HG02642 (cell line): ENCODE results near the gene MAPK14.
A peak's percentile ranks its signal among the peaks of the same experiment; 100 is the strongest.

Source experiments
- ATAC-seq: cut with Tn5 transposase; IDR thresholded peaks from one replicate; pipeline ENCODE4 v1.9.1; 2021; ENCODE audit warnings: mild to moderate bottlenecking; ENCODE audit not compliant: unreplicated experiment, poor library complexity

Gene MAPK14

DNA sequence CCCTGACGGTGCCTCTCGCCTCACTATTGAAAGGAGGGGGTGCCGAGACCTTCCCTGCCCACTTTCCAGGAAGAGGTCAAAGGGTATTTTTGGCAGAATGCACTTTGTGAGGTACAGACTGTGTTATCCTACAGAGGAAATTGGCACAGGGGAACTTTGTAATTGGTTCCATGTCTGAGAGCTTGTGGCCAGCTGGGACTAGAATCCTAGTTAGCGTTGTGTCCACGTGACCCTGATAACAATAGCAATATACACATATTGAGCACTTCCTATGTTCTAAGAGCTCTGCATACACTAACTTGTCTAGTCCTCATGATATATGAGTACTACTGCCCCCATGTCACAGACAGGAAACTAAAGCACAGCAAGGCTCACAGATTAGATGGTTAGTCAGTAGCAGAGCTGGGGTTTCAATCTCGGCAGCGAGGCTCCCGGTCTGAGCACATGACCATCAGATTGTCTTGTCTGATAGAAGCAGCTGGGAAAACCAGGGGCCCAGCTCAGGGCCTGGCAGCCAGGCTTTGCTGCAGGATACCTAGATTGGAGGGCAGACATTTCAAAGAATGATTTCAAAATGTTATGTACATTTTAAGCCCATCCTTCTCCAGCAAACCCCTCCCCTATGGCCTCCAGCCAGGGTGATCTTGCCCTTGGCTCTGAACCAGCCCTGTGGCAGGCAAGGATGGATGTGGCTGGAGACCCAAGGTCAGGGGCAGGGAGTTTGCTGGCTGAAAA lies 104.1 kb downstream of the MAPK14 start:
- peak; percentile 82 for ATAC-seq

- no peak for ATAC-seq
Observed at GRCh38 chr6:36132246-36132895, 104.8 kb downstream of the MAPK14 start.

DNA sequence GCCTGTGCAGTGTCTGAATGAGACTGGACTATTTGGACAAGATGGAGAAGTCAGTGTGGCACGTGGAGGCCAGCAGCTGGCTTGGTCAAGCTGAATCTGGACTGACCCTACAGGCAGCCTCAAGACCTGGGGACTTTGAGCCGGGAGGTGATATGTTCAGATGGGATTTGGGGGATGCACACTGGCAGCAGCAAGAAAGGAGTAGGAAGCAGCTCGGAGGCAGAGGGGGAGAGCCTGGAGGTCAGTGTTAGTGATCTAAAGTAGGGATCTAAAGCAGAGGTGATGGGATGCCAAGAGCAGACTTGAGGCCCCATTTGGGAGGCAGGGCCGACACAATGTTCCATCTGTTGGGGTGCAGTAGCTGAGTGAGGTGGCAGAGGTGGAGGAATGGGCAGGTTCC lies 105.5 kb downstream of the MAPK14 start:
- no peak for ATAC-seq

- ATAC-seq, result no peak
Observed at GRCh38 chr6:36133912-36134311, 106.3 kb downstream of the MAPK14 start.

GRCh38 chr6:36135053-36135731 lies 107.6 kb downstream of the MAPK14 start:
- no peak for ATAC-seq

GRCh38 chr6:36136034-36136433 lies 108.4 kb downstream of the MAPK14 start:
- ATAC-seq, result no peak

- ATAC-seq, result no peak
Observed at GRCh38 chr6:36136551-36136950, 108.9 kb downstream of the MAPK14 start.

GRCh38 chr6:36138667-36139066 lies 111.1 kb downstream of the MAPK14 start:
- ATAC-seq, result no peak

DNA sequence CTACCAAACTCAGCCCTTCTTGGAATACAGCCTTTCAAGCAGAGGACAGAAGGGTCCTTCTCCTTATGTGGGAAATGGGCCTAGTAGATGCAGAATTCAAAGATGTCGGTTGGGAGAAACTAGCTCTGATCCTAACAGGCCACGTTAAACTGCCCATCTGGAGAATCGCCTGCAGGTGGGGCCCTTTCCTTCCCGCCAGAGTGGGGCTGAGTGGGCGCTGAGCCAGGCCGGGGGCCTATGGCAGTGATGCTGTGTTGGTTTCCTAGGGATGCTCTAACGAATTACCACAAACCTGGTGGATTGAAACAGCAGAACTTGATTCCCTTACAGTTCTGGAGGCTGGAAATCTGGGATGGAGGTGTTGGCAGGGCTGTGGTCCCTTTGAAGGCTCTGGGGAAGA lies 111.8 kb downstream of the MAPK14 start:
- no peak for ATAC-seq

- ATAC-seq, result no peak
Observed at GRCh38 chr6:36139991-36140710, 112.5 kb downstream of the MAPK14 start.

DNA sequence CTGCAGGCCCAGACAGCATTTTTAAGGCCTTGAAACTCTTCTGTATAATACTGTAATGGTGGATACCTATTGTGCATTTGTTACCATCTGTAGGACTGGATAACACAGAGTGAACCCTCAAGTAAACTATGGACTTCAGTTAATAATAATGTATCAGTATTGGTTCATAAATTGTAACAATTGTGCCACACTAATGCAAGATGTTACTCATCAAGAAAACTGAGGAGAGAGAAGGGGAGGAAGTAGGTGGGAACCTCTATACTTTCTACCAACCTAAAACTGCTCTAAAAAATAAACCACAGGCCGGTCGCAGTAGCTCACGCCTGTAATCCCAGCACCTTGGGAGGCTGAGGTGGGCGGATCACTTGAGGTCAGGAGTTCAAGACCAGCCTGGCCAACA lies 113.5 kb downstream of the MAPK14 start:
- no peak for ATAC-seq

DNA sequence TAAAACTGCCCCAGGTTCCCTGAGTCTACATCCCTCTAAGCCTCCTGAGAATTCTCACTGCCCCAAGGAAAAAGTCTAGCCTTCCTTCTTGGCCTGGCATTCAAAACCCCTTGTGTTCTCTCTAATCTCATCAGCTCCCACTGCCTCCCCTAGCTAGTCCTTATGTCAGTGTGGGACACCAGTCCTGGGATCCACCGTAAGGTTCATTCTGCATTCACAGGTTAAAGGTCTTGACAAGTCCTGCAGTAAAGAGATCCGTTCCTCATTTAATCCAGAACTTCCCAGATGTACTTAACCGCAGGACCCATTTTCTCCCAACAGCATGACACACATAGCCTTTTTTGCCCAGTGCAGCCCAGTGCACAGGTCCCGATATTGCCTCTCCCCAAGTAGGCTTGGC lies 114.4 kb downstream of the MAPK14 start:
- no peak for ATAC-seq

GRCh38 chr6:36142971-36143838 lies 115.6 kb downstream of the MAPK14 start:
- no peak for ATAC-seq

GRCh38 chr6:36145495-36145894 lies 117.9 kb downstream of the MAPK14 start:
- no peak for ATAC-seq

GRCh38 chr6:36147294-36147693 lies 119.7 kb downstream of the MAPK14 start:
- ATAC-seq, result no peak

DNA sequence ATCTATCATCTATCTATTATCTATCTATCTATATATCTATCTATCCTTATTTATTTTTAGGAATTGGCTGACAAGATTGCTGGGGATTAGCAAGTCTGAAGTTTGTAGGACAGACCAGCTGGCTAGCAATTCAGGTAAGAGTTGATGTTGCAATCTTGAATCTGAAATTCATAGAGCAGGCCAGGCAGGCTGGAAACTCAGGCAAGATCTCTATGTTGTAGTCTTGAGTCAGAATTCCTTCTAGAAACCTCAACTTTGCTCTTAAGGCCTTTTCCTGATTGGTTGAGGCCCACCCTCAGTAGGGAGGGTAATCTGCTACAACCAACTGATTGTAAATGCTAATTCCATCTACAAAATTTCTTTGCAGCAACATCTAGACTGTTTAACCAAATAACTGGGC lies 121.9 kb downstream of the MAPK14 start:
- ATAC-seq, result no peak

GRCh38 chr6:36150283-36150682 lies 122.7 kb downstream of the MAPK14 start:
- no peak for ATAC-seq

GRCh38 chr6:36154286-36154685 lies 126.7 kb downstream of the MAPK14 start:
- ATAC-seq, result no peak

DNA sequence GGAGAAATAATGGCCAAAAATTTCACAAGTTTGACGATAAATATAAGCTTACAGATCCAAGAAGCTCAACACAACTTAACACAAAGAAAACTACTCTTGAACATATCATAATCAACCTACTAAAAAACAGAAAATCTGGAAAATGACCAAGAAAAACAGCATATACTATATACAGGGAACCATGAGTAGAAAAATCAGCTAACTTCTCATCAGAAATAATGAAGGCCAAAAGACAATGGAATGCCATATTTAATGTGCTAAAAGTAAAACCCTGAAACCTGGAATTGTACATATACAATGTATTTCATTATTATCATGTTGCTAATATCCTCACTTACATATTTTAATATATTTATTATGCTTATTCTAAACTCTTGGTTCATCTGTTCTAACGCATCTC lies 128.1 kb downstream of the MAPK14 start:
- ATAC-seq, result no peak

DNA sequence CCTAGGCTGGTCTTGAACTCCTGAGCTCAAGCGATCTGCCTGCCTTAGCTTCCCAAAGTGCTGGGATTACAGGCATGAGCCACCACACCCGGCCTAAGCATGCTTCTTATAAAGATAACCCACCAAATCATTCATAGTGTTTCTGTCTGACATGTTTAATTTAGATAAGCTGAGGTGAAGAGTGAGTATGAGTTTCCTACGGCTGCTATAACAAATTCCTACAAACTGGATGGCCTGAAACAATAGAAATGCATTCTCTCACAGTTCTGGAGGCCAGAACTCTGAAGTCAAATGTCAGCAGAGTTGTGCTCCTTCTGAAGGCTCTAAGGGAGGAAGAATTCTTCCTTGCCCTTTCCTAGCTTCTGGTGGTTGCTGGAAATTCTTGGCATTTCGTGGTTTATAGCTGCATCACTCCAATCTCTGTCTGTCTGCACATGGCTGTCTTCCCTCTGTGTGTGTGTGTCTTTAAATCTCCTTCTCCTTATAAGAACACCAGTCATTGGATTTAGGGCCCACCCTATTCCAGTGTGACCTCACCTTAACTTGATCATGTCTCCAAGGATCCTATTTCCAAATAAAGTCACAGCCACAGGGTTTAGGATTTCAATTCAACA lies 132.6 kb downstream of the MAPK14 start:
- no peak for ATAC-seq
